Keratinocyte (primary cell): Measurements from ENCODE around the gene BTG3.

Experiments
- EZH2 ChIP-seq: IDR thresholded peaks from one replicate; pipeline ENCODE4 v1.6.1; 2012; ENCODE audit warnings: inconsistent platforms, mild to moderate bottlenecking, low read length, moderate library complexity
- TF ChIP-seq, protein P1 (sequence below), 3 experiments: IDR thresholded peaks in 1 of 3; conservative IDR thresholded peaks in 1 of 3; optimal IDR thresholded peaks in 1 of 3; 2 replicates in 2 of 3; 3 replicates in 1 of 3; pipeline versions ENCODE3 to v1.5.1; 2011; ENCODE audit warnings: low read length in 3 of 3, mild to moderate bottlenecking in 3 of 3, moderate library complexity in 2 of 3, control low read depth in 1 of 3, inconsistent platforms in 1 of 3; ENCODE audit not compliant: insufficient read depth in 2 of 3; ENCODE audit errors: extremely low read depth in 1 of 3

DNA sequence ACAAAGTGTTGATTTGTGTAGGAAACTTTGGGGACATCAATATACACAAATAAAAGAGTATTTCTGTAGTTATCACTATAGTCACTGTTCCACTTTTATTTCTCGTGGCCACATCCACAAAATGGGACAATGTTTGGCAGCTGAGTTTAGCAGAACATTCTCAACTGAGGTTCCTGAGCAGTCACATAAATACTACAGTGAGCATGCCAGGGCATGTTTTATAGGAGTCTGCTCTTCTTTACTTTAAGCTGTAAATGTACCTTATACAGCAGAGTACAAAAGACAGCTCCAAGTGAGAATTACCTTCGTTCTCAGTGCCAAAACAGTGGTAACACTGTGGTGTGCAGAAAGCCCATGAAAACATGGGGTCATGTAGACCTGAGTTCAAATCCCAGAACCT, 5.0 kb downstream of the BTG3 start:
- TF ChIP-seq, protein P1, sequence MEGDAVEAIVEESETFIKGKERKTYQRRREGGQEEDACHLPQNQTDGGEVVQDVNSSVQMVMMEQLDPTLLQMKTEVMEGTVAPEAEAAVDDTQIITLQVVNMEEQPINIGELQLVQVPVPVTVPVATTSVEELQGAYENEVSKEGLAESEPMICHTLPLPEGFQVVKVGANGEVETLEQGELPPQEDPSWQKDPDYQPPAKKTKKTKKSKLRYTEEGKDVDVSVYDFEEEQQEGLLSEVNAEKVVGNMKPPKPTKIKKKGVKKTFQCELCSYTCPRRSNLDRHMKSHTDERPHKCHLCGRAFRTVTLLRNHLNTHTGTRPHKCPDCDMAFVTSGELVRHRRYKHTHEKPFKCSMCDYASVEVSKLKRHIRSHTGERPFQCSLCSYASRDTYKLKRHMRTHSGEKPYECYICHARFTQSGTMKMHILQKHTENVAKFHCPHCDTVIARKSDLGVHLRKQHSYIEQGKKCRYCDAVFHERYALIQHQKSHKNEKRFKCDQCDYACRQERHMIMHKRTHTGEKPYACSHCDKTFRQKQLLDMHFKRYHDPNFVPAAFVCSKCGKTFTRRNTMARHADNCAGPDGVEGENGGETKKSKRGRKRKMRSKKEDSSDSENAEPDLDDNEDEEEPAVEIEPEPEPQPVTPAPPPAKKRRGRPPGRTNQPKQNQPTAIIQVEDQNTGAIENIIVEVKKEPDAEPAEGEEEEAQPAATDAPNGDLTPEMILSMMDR (optimal IDR thresholded peaks at IDR 0.05 in 1 of 3, IDR thresholded peaks at IDR 0.05 in 1 of 3, conservative IDR thresholded peaks at IDR 0.05 in 1 of 3; ENCODE audit: extremely low read depth in 1 of 3, insufficient read depth in 2 of 3, low read length in 3 of 3) = no peak
- no peak for TF ChIP-seq EZH2
